ENCODE measurements around the gene LRRFIP1.

GRCh38 chr2:237629188-237629534 lies 1.8 kb downstream of the LRRFIP1 start:
- TF ChIP-seq CTCF (IDR thresholded peaks at IDR 0.05) (no peak), POLR2A (IDR thresholded peaks at IDR 0.05) (no peak)

Data from ovary (tissue), 3 donors.